Non-pigmented ciliary epithelial cell (primary cell): ENCODE results near the gene QRFP.

ENCODE experiments used
- DNase-seq: peaks from one replicate; pipeline ENCODE4 v3.0.0-alpha.2; 2010; ENCODE audit warnings: low read depth

Gene QRFP

GRCh38 chr9:130896233-130897014 is at the start of gene QRFP:
TSS of gene QRFP (minus strand) at chr9:130896812. CDS start at chr9:130893838, 2,974 bp downstream.
- no peak for DNase-seq

GRCh38 chr9:130945173-130945572 is 48.6 kb upstream of the QRFP start:
- no peak for DNase-seq

- no peak for DNase-seq
Measured at GRCh38 chr9:130944510-130945058, 48.0 kb upstream of the QRFP start.

- no peak for DNase-seq
Measured at GRCh38 chr9:130943777-130944176, 47.2 kb upstream of the QRFP start.

GRCh38 chr9:130943221-130943620 is 46.6 kb upstream of the QRFP start:
- DNase-seq = no peak

GRCh38 chr9:130942679-130943078 is 46.1 kb upstream of the QRFP start:
- DNase-seq = no peak

- no peak for DNase-seq
Measured at GRCh38 chr9:130942084-130942483, 45.5 kb upstream of the QRFP start.

GRCh38 chr9:130940693-130941576 is 44.3 kb upstream of the QRFP start:
- no peak for DNase-seq

GRCh38 chr9:130940027-130940549 is 43.5 kb upstream of the QRFP start:
- DNase-seq = no peak

- DNase-seq = no peak
Measured at GRCh38 chr9:130939405-130940026, 42.9 kb upstream of the QRFP start.

- no peak for DNase-seq
Measured at GRCh38 chr9:130938652-130939404, 42.2 kb upstream of the QRFP start, which contains the start of gene FIBCD1. TSS of gene FIBCD1 (minus strand) at chr9:130939247. CDS start at chr9:130938607, 640 bp downstream.

GRCh38 chr9:130938184-130938651 is 41.6 kb upstream of the QRFP start:
- DNase-seq = no peak

- no peak for DNase-seq
Measured at GRCh38 chr9:130937146-130938076, 40.8 kb upstream of the QRFP start.

- no peak for DNase-seq
Measured at GRCh38 chr9:130936285-130937117, 39.9 kb upstream of the QRFP start.

GRCh38 chr9:130935648-130936271 is 39.1 kb upstream of the QRFP start:
- DNase-seq = no peak

GRCh38 chr9:130934702-130935647 is 38.4 kb upstream of the QRFP start:
- no peak for DNase-seq

- DNase-seq = no peak
Measured at GRCh38 chr9:130934246-130934645, 37.6 kb upstream of the QRFP start.
